HCT116 (cell line): Measurements from ENCODE around the gene TBC1D14. TPM values are rescaled to one million over a fixed set of nuclear protein-coding genes. Genes with fewer than 3 reads are reported as not detected.

Experiments used
- ATAC-seq: fragments of 200-7000 bp; cut with Tn5 transposase; 2 replicates; pipeline ENCODE4 v1.9.1; 2020; ENCODE audit warnings: mild to moderate bottlenecking, moderate library complexity
- BruUV-seq: library from RNA; stranded (reverse); fragments of 400-500 nt; replicated peaks from 2 replicates; lab custom pipeline; 2021; lab: Mats Ljungman, UMichigan
- CTCF ChIA-PET: fragments of 300-600 bp; sonication (Branson Sonifier 250); formaldehyde crosslinking; loops from one replicate; lab custom pipeline; 2021; ENCODE audit warnings: antibody characterized with exemption; lab: Charles Lee
- POLR2A ChIA-PET: fragments of 300-600, 350-600 bp; sonication (Branson Sonifier 250); formaldehyde crosslinking; loops from one replicate; lab custom pipeline; 2021; ENCODE audit warnings: antibody characterized with exemption; lab: Charles Lee
- RAD21 ChIA-PET, 2 experiments: fragments of 300-600 bp; sonication (Branson Sonifier 250); formaldehyde crosslinking; loops; one replicate each; lab custom pipeline; 2023; ENCODE audit warnings: low total read pairs in 2 of 2; ENCODE audit not compliant: uncharacterized antibody in 2 of 2, unreplicated experiment in 2 of 2, low non-redundant PET in 1 of 2; lab: Charles Lee
- DNase-seq: peaks from one replicate; pipeline ENCODE4 v3.0.0-alpha.2; 2010; ENCODE audit warnings: low read depth, low spot score
- H2AFZ ChIP-seq: fragments of 200-600 bp; shearing (Covaris generic), sonication (generic); 2 replicates; pipeline ENCODE4 v1.6.1; 2017; ENCODE audit warnings: low read depth, mixed run types, mixed read lengths, antibody characterized with exemption, low read length; ENCODE audit not compliant: poor library complexity, severe bottlenecking
- H3K27ac ChIP-seq: 2 replicates; pipeline ENCODE4 v1.5.1; 2012; ENCODE audit warnings: low read depth, low read length
- H3K27me3 ChIP-seq: fragments of 200-600 bp; sonication (generic); 2 replicates; pipeline ENCODE4 v1.6.1; 2016; ENCODE audit warnings: mixed run types, low read length, mixed read lengths; ENCODE audit not compliant: insufficient read depth
- H3K36me3 ChIP-seq, 2 experiments: fragments of 200-500 bp in 1 of 2; fragments of 200-600 bp in 1 of 2; sonication (Bioruptor generic) in 1 of 2; sonication (generic) in 1 of 2; 2 replicates each; pipeline versions ENCODE4 v1.5.1 to v1.6.1; 2014 to 2016; ENCODE audit warnings: low read length in 2 of 2, inconsistent platforms in 1 of 2, mixed read lengths in 1 of 2, mixed run types in 1 of 2; ENCODE audit not compliant: insufficient read depth in 2 of 2, control insufficient read depth in 1 of 2
- H3K4me1 ChIP-seq, 2 experiments: fragments of 200-600 bp in 1 of 2; sonication (generic) in 1 of 2; 2 replicates each; pipeline versions ENCODE4 v1.5.1 to v1.6.1; 2012 to 2017; ENCODE audit warnings: low read length in 2 of 2, inconsistent platforms in 1 of 2, mild to moderate bottlenecking in 1 of 2, mixed read lengths in 1 of 2, mixed run types in 1 of 2, moderate library complexity in 1 of 2; ENCODE audit not compliant: insufficient read depth in 2 of 2, control insufficient read depth in 1 of 2
- H3K4me2 ChIP-seq: fragments of 200-600 bp; sonication (generic); 2 replicates; pipeline ENCODE4 v1.6.1; 2017; ENCODE audit warnings: mixed run types, low read length, mixed read lengths
- H3K4me3 ChIP-seq, 2 experiments: fragments of 200-600 bp in 1 of 2; sonication (generic) in 1 of 2; replicated peaks in 1 of 2; 2 replicates each; pipeline ENCODE4 v1.5.1; 2011 to 2016; ENCODE audit warnings: low read length in 2 of 2, control low read depth in 1 of 2, low read depth in 1 of 2, mild to moderate bottlenecking in 1 of 2, mixed read lengths in 1 of 2, mixed run types in 1 of 2
- H3K79me2 ChIP-seq: fragments of 200-600 bp; sonication (generic); 2 replicates; pipeline ENCODE4 v1.6.1; 2017; ENCODE audit warnings: mild to moderate bottlenecking, mixed run types, low read length, moderate library complexity, mixed read lengths; ENCODE audit not compliant: insufficient read depth
- H3K9ac ChIP-seq: fragments of 200-600 bp; sonication (generic); 2 replicates; pipeline ENCODE4 v1.6.1; 2016; ENCODE audit warnings: low read length, mixed read lengths
- H3K9me2 ChIP-seq: fragments of 200-600 bp; sonication (generic), shearing (Covaris generic); 2 replicates; pipeline ENCODE4 v1.6.1; 2017; ENCODE audit warnings: mixed run types, mild to moderate bottlenecking, moderate library complexity; ENCODE audit not compliant: insufficient read depth
- H3K9me3 ChIP-seq, 2 experiments: fragments of 200-500 bp in 1 of 2; fragments of 200-600 bp in 1 of 2; sonication (Bioruptor generic) in 1 of 2; sonication (generic) in 1 of 2; 2 replicates each; pipeline ENCODE4 v1.6.1; 2014 to 2017; ENCODE audit warnings: low read length in 2 of 2, mixed read lengths in 2 of 2, inconsistent platforms in 1 of 2, low read depth in 1 of 2, mild to moderate bottlenecking in 1 of 2, mixed run types in 1 of 2, moderate library complexity in 1 of 2; ENCODE audit not compliant: control insufficient read depth in 1 of 2, insufficient read depth in 1 of 2
- H4K20me1 ChIP-seq: fragments of 200-600 bp; sonication (generic), shearing (Covaris generic); 2 replicates; pipeline ENCODE4 v1.6.1; 2017; ENCODE audit warnings: mixed run types, mild to moderate bottlenecking, moderate library complexity; ENCODE audit not compliant: insufficient read depth
- CBX3 ChIP-seq: IDR thresholded peaks from 2 replicates; pipeline ENCODE4 v1.6.1; 2012; ENCODE audit warnings: low read depth
- CEBPB ChIP-seq: IDR thresholded peaks from 2 replicates; pipeline ENCODE4 v1.6.1; 2012; ENCODE audit warnings: low read depth
- CTCF ChIP-seq, 3 experiments: fragments of 200-600 bp in 1 of 3; sonication (generic) in 1 of 3; IDR thresholded peaks in 2 of 3; conservative IDR thresholded peaks in 1 of 3; 2 replicates each; pipeline ENCODE4 v1.5.1; 2012 to 2017; ENCODE audit warnings: low read depth in 2 of 3, low read length in 2 of 3, antibody characterized with exemption in 1 of 3, borderline replicate concordance in 1 of 3, control low read depth in 1 of 3, mild to moderate bottlenecking in 1 of 3, mixed read lengths in 1 of 3, mixed run types in 1 of 3, moderate library complexity in 1 of 3; ENCODE audit not compliant: insufficient read depth in 1 of 3
- EZH2 ChIP-seq: fragments of 200-600 bp; sonication (generic); IDR thresholded peaks from 2 replicates; pipeline ENCODE4 v1.6.1; 2017; ENCODE audit warnings: antibody characterized with exemption, mixed run types
- EZH2phosphoT487 ChIP-seq: fragments of 200-600 bp; IDR thresholded peaks from 2 replicates; pipeline ENCODE4 v1.6.1; 2018; ENCODE audit warnings: antibody characterized with exemption, borderline replicate concordance
- FOSL1 ChIP-seq: IDR thresholded peaks from 2 replicates; pipeline ENCODE4 v1.6.1; 2012; ENCODE audit warnings: low read depth
- JUND ChIP-seq: IDR thresholded peaks from 2 replicates; pipeline ENCODE4 v1.6.1; 2012
- MAX ChIP-seq: IDR thresholded peaks from 2 replicates; pipeline ENCODE4 v1.6.1; 2012
- POLR2A ChIP-seq: IDR thresholded peaks from 2 replicates; pipeline ENCODE4 v1.7.0; 2011; ENCODE audit warnings: borderline replicate concordance; ENCODE audit not compliant: insufficient read depth, insufficient read length; ENCODE audit errors: extremely low read depth
- POLR2AphosphoS5 ChIP-seq: IDR thresholded peaks from 2 replicates; pipeline ENCODE4 v1.6.1; 2011; ENCODE audit warnings: mild to moderate bottlenecking, low read depth, low read length, moderate library complexity
- RAD21 ChIP-seq: IDR thresholded peaks from 2 replicates; pipeline ENCODE4 v1.6.1; 2012; ENCODE audit warnings: low read depth, mild to moderate bottlenecking
- SIN3A ChIP-seq: IDR thresholded peaks from 2 replicates; pipeline ENCODE4 v1.6.1; 2012; ENCODE audit warnings: low read depth
- SP1 ChIP-seq: IDR thresholded peaks from 2 replicates; pipeline ENCODE4 v1.6.1; 2012; ENCODE audit warnings: low read depth
- SRF ChIP-seq: IDR thresholded peaks from 2 replicates; pipeline ENCODE4 v1.6.1; 2012; ENCODE audit warnings: low read depth
- ZBTB33 ChIP-seq: IDR thresholded peaks from 2 replicates; pipeline ENCODE4 v1.6.1; 2011; ENCODE audit warnings: mild to moderate bottlenecking, low read length, moderate library complexity; ENCODE audit not compliant: insufficient replicate concordance; ENCODE audit errors: extremely low read depth
- ZFX ChIP-seq: fragments of 450-650 bp; IDR thresholded peaks from 2 replicates; pipeline ENCODE4 v1.6.1; 2017
- ZNF274 ChIP-seq: fragments of 200-500 bp; sonication (Bioruptor generic); IDR thresholded peaks from 2 replicates; pipeline ENCODE4 v1.6.1; 2014; ENCODE audit warnings: mild to moderate bottlenecking, low read depth, low read length, inconsistent platforms
- intact Hi-C: fragments of 100-400 bp; cut with micrococcal nuclease; formaldehyde crosslinking; loops from 2 replicates; pipeline ENCODE4 v1.10.0; 2022
- total RNA-seq: library from RNA; stranded (reverse); gene quantifications from one replicate; pipeline ENCODE4 v1.2.1, GENCODE V29; 2021; ENCODE audit not compliant: unreplicated experiment

TBC1D14 gene
- total RNA-seq, 1 experiment from 2014 or later, result 62.9 TPM

GRCh38 chr4:7051905-7052304 lies 142.3 kb downstream of the TBC1D14 start:
- no peaks in the 10 kb centered on the region for H4K20me1 ChIP-seq
- H3K36me3 ChIP-seq, result peaks cover 4 to 9% of the 10 kb centered on the region in 2 experiments; a peak in 1 of 4 replicates
- no peak overlapping the region for H3K4me2 ChIP-seq
- H3K9me2 ChIP-seq, result no peaks in the 10 kb centered on the region
- ChIA-PET POLR2A (no interaction called here), CTCF (interaction anchor here (1.0 kb wide), 1 partner anchor 77 kb away, joined by 3 read pairs; no protein-coding TSS in a partner anchor), RAD21 (no interaction called here)
- no peak overlapping the region for H3K4me3 ChIP-seq
- TF ChIP-seq POLR2A, result no peak
- no peak for TF ChIP-seq CEBPB
- no peak for TF ChIP-seq FOSL1
- TF ChIP-seq CBX3, result no peak
- no peak for TF ChIP-seq EZH2phosphoT487
- TF ChIP-seq EZH2, result no peak
- TF ChIP-seq SP1, result no peak
- BruUV-seq, result no TSS peak
- ATAC-seq (no peak), DNase-seq (no peak)
- no peaks in the 10 kb centered on the region for H3K9me3 ChIP-seq
- no peaks in the 10 kb centered on the region for H3K4me1 ChIP-seq
- no peaks in the 10 kb centered on the region for H3K27me3 ChIP-seq
- intact Hi-C loops, result no loop called here
- H3K27ac ChIP-seq, result no peak overlapping the region
- no peak overlapping the region for H2AFZ ChIP-seq
- H3K9ac ChIP-seq, result no peak overlapping the region
- peaks cover 24% of the 10 kb centered on the region; the same call in 1 of the 2 replicates for H3K79me2 ChIP-seq

GRCh38 chr4:7052313-7052712 lies 142.7 kb downstream of the TBC1D14 start:
- Histone ChIP-seq H3K4me1 (no peaks in the 10 kb centered on the region), H4K20me1 (no peaks in the 10 kb centered on the region), H3K36me3 (peaks cover 4 to 9% of the 10 kb centered on the region in 2 experiments; a peak in 1 of 4 replicates), H3K9me2 (no peaks in the 10 kb centered on the region), H3K4me2 (no peak overlapping the region), H3K79me2 (peaks cover 20% of the 10 kb centered on the region; the same call in 1 of the 2 replicates), H2AFZ (no peak overlapping the region), H3K9ac (no peak overlapping the region), H3K27ac (no peak overlapping the region), H3K4me3 (no peak overlapping the region), H3K27me3 (no peaks in the 10 kb centered on the region), H3K9me3 (no peaks in the 10 kb centered on the region)
- no peak for DNase-seq
- ChIA-PET CTCF (interaction anchor here (0.7 kb wide), 1 partner anchor 10 kb away, joined by 3 read pairs; a partner anchor contains a TSS), RAD21 (no interaction called here), POLR2A (no interaction called here)
- BruUV-seq, result no TSS peak
- intact Hi-C loops, result no loop called here
- no peak for ATAC-seq
- TF ChIP-seq MAX (no peak), SP1 (no peak), SRF (no peak), RAD21 (no peak), POLR2AphosphoS5 (no peak), FOSL1 (no peak), SIN3A (no peak), EZH2phosphoT487 (no peak), CTCF (IDR thresholded peaks at IDR 0.05 in 2 of 3, conservative IDR thresholded peaks at IDR 0.05 in 1 of 3; ENCODE audit: borderline replicate concordance in 1 of 3, insufficient read depth in 1 of 3, low read depth in 2 of 3, low read length in 2 of 3) (no peak), ZFX (no peak), CBX3 (no peak), ZNF274 (no peak), EZH2 (no peak), JUND (no peak), ZBTB33 (no peak)
